Measurements from ENCODE around the gene OPRL1. TPM values are rescaled to one million over a fixed set of nuclear protein-coding genes. Genes with fewer than 3 reads are reported as not detected.

Gene OPRL1
- total and polyA plus RNA-seq, 2 donors (not counting 1 experiment from before 2014, with no cell fraction given), result 3.5 to 6.2 TPM

DNA sequence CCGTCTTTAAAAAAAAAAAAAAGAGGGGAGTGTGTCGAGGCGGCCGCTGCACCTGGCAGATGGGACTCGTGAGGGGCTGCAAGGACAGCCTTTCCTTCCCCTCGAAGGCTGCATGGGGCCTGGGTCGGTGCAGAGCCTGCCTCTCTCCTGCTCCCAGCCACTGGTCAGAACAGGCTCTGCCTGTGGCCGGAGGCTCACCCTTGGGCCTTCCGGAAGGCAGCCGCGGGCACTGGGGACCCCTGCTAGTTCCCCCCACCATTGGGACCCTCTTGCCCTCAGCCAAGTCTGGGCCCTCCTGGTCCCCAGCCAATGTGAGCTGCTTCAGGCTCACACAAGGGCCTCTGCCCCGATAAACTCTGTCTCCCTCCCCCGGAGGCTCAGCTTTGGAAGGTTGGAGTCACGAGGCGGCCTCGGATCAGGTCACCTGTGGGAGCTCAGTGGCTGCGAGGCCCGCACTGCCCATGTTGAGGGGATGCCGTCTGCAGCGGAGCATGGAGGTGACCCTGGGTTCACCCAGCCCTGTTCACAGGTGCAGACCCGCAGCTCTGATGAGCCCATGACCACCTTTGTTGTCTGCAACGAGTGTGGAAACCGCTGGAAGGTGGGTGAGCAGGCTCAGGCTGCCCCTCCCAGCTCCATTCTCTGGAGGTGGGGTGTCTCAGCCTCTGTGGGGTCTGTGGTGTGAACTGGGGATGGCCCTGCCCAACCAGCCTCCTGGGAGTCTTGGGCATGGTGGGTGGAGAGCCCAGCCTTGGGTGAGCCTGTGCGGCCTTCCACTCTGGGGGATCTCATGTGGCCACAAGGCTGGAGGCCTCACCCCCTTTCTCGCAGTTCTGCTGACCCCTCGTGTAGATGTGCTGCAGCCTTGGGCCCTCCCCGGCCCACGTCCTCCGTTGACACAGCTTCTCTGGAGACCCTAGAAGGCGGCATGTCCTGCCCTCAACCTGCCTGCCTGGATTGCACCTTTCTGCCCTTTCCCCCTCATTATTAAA is 8.2 kb upstream of the OPRL1 start:
- peaks cover 67% of the 10 kb centered on the region for H4K20me1 ChIP-seq (ENCODE audit: control insufficient read depth, insufficient read depth, low read length, poor library complexity, severe bottlenecking)
- H3K4me2 ChIP-seq (replicated peaks; ENCODE audit: low read depth, low read length, poor library complexity, severe bottlenecking), result peak overlapping the region; percentile 24
- Mint-ChIP-seq H3K27me3 (no peaks in the 10 kb centered on the region), H3K4me3 (peak overlapping the region; percentile 26), H3K4me1 (peaks cover 53% of the 10 kb centered on the region), H3K27ac (peak overlapping the region; percentile 79), H3K9me3 (ENCODE audit: insufficient read depth) (no peaks in the 10 kb centered on the region)
- TF ChIP-seq CTCF (IDR thresholded peaks at IDR 0.05), result no peak
- TF ChIP-seq EZH2 (IDR thresholded peaks at IDR 0.05; ENCODE audit: borderline replicate concordance, insufficient read depth, low read depth, low read length, poor library complexity, severe bottlenecking), result no peak
- H3K79me2 ChIP-seq (ENCODE audit: control insufficient read depth, insufficient read depth, low read length), result peaks cover 30% of the 10 kb centered on the region
- peak; percentile 10 for ATAC-seq (ENCODE audit: low read depth)
- H3K4me1 ChIP-seq (ENCODE audit: control insufficient read depth in 2 of 2, insufficient read depth in 2 of 2, low read length in 2 of 2), result peaks cover 32 to 80% of the 10 kb centered on the region in 2 donors
- ChIA-PET POLR2A (interaction anchor here (0.7 to 1.6 kb wide), 3 partner anchors 29 to 50 kb away, joined by 3 to 6 read pairs (median 3); no protein-coding TSS in a partner anchor), CTCF (interaction anchor here (0.9 to 1.8 kb wide), 2 partner anchors 28 to 49 kb away, joined by 3 to 9 read pairs; no protein-coding TSS in a partner anchor)
- H3K36me3 ChIP-seq (replicated peaks in 1 of 2; ENCODE audit: control extremely low read depth in 1 of 2, control insufficient read depth in 1 of 2, extremely low read depth in 1 of 2, insufficient read depth in 2 of 2, low read length in 1 of 2), result peaks cover 0 to 48% of the 10 kb centered on the region in 2 experiments
- H2AFZ ChIP-seq (ENCODE audit: insufficient read depth, low read depth, low read length, poor library complexity, severe bottlenecking), result no peak overlapping the region
- peak overlapping the region in 1 of 2 donors; percentile 56 for H3K27ac ChIP-seq (ENCODE audit: low read length in 2 of 2)
- intact Hi-C loops (cut with micrococcal nuclease), result no loop called here
- no peak overlapping the region for H3K4me3 ChIP-seq (ENCODE audit: control extremely low read depth in 1 of 5, extremely low read depth in 1 of 5, insufficient read depth in 1 of 5, low read depth in 2 of 5, low read length in 4 of 5)
- no peaks in the 10 kb centered on the region for H3K27me3 ChIP-seq (replicated peaks in 1 of 4; ENCODE audit: control extremely low read depth in 1 of 4, control insufficient read depth in 3 of 4, insufficient read depth in 4 of 4, low read length in 3 of 4)
- no peak for DNase-seq
- H3K9me3 ChIP-seq (ENCODE audit: control extremely low read depth in 1 of 3, control insufficient read depth in 2 of 3, insufficient read depth in 1 of 3, low read length in 2 of 3), result no peaks in the 10 kb centered on the region
- WGBS (ENCODE audit: insufficient coverage), result 55% methylated on average over 26 of the region's 30 CpGs
- no peak overlapping the region for H3K9ac ChIP-seq (ENCODE audit: low read length)

All from B cell (primary cell).